Tibial nerve (tissue), 4 donors: ENCODE measurements around the gene NDUFB10.

ENCODE experiments used
- CTCF ChIP-seq, 5 experiments: fragments of 200-600 bp in 3 of 5; fragments of 450-650 bp in 2 of 5; sonication (generic) in 3 of 5; IDR thresholded peaks; one replicate each; pipeline ENCODE4 v1.5.1; 2016 to 2019; ENCODE audit warnings: antibody characterized with exemption in 5 of 5, mild to moderate bottlenecking in 3 of 5, moderate library complexity in 2 of 5
- EP300 ChIP-seq, 2 donors: sonication (generic); formaldehyde crosslinking; IDR thresholded peaks; one replicate each; pipeline ENCODE4 v1.6.1; 2017; ENCODE audit warnings: antibody characterized with exemption in 2 of 2, mild to moderate bottlenecking in 1 of 2

DNA sequence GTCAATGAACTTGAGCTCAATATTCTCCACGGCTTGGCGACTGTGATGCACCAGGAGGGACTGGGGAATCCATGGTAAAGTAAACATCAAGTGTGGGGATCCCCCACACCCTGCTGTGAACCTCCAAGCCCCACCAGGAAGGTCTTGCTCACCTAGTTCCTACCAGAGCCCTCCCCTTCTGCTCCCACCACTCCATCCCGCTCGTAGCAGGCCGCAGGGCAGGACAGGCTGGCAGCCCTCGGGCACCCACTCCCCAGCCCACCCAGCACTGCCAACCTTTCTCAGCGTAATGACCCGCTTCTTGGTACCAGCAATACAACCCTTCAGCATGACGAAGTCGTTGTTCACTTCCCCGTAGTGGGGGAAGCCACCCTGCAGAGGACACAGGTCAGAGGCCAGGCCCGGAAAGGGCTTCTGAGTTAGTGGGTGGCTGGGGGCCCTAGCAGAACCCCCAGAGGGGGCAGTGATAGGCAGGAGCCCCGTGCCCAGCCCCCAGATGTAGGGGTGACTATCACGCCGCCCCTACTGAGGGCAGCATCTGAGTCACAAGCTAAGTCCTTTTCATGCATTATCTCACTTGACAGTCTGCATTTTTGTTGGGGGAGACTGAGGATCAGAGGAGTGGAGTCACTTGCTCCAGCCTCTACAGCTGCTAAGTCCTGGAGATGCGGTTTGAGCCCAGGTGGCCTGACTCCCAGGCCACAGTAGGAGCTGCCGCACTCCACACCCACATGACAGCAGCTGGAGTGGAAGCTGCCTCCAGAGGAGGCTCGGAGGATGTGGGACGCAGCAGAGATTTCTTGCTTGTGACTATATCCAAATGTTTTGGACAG lies 13.6 kb upstream of the NDUFB10 start:
- TF ChIP-seq CTCF (IDR thresholded peaks at IDR 0.05) (no peak), EP300 (IDR thresholded peaks at IDR 0.05) (no peak)
